Keratinocyte (primary cell): ENCODE measurements around the gene IRF6. TPM values are rescaled to one million over a fixed set of nuclear protein-coding genes. Genes with fewer than 3 reads are reported as not detected.

Experiments used
- DNase-seq: peaks from one replicate; pipeline ENCODE4 v3.0.0-alpha.2; 2011; ENCODE audit warnings: low read depth, missing footprints, low spot score
- FAIRE-seq: peaks from 2 replicates; lab custom pipeline; 2011; peaks lifted over from hg19 to GRCh38; lab: Jason Lieb, UNC
- H2AFZ ChIP-seq: 2 replicates; pipeline ENCODE4 v1.6.0; 2012; ENCODE audit warnings: low read length, control low read depth, inconsistent platforms; ENCODE audit not compliant: control insufficient read depth
- H3K27ac ChIP-seq: 2 replicates; pipeline ENCODE4 v1.5.1; 2011; ENCODE audit warnings: low read length; ENCODE audit not compliant: control insufficient read depth, insufficient read depth
- H3K27me3 ChIP-seq: 3 replicates; pipeline ENCODE4 v1.6.0; 2011; ENCODE audit warnings: low read length; ENCODE audit not compliant: control insufficient read depth, insufficient read depth; ENCODE audit errors: extremely low read depth
- H3K36me3 ChIP-seq, 2 experiments: 2 replicates in 1 of 2; 3 replicates in 1 of 2; pipeline ENCODE4 v1.5.1; 2011; ENCODE audit warnings: low read length in 2 of 2, mild to moderate bottlenecking in 1 of 2; ENCODE audit not compliant: control insufficient read depth in 2 of 2, insufficient read depth in 2 of 2; ENCODE audit errors: extremely low read depth in 1 of 2
- H3K4me1 ChIP-seq: 3 replicates; pipeline ENCODE4 v1.5.1; 2011; ENCODE audit warnings: low read length; ENCODE audit not compliant: control insufficient read depth, insufficient read depth; ENCODE audit errors: extremely low read depth
- H3K4me2 ChIP-seq: 3 replicates; pipeline ENCODE4 v1.6.0; 2011; ENCODE audit warnings: low read depth, low read length; ENCODE audit not compliant: control insufficient read depth, insufficient read depth; ENCODE audit errors: extremely low read depth
- H3K4me3 ChIP-seq, 3 experiments: fragments of 200-600 bp in 1 of 3; sonication (generic) in 1 of 3; 2 replicates in 2 of 3; 3 replicates in 1 of 3; pipeline ENCODE4 v1.5.1; 2011 to 2016; ENCODE audit warnings: low read length in 3 of 3, mild to moderate bottlenecking in 3 of 3, control low read depth in 2 of 3, inconsistent platforms in 1 of 3, low read depth in 1 of 3, mixed read lengths in 1 of 3, mixed run types in 1 of 3, moderate library complexity in 1 of 3; ENCODE audit not compliant: control insufficient read depth in 2 of 3, insufficient read depth in 2 of 3; ENCODE audit errors: extremely low read depth in 1 of 3
- H3K79me2 ChIP-seq: 2 replicates; pipeline ENCODE4 v1.6.0; 2012; ENCODE audit warnings: low read length; ENCODE audit not compliant: control insufficient read depth, insufficient read depth
- H3K9ac ChIP-seq: 3 replicates; pipeline ENCODE4 v1.6.0; 2011; ENCODE audit warnings: low read length; ENCODE audit not compliant: control insufficient read depth, insufficient read depth; ENCODE audit errors: extremely low read depth
- H3K9me1 ChIP-seq: 3 replicates; pipeline ENCODE4 v1.6.0; 2011; ENCODE audit warnings: low read length; ENCODE audit not compliant: control insufficient read depth, insufficient read depth; ENCODE audit errors: extremely low read depth
- H3K9me3 ChIP-seq: 2 replicates; pipeline ENCODE4 v1.5.1; 2012; ENCODE audit warnings: low read depth, low read length; ENCODE audit not compliant: control insufficient read depth
- H4K20me1 ChIP-seq: 3 replicates; pipeline ENCODE4 v1.6.0; 2011; ENCODE audit warnings: low read length; ENCODE audit not compliant: control insufficient read depth, insufficient read depth; ENCODE audit errors: extremely low read depth
- EZH2 ChIP-seq: IDR thresholded peaks from one replicate; pipeline ENCODE4 v1.6.1; 2012; ENCODE audit warnings: inconsistent platforms, mild to moderate bottlenecking, low read length, moderate library complexity
- dilution Hi-C: fragments of 300-500 bp; cut with MboI; formaldehyde crosslinking; loops from one replicate; pipeline ENCODE4 v1.7.0; 2020; ENCODE audit warnings: low sequenced_read_pairs; ENCODE audit not compliant: extremely low pct_ligation_motif_present
- polyA plus RNA-seq, 5 experiments: library from polyadenylated mRNA; depleted of rRNA in 3 of 5; stranded (reverse) in 3 of 5; stranded (forward) in 1 of 5; unstranded in 1 of 5; fragments of >200 nt; gene quantifications; 1 replicate in 1 of 5; 2 replicates in 3 of 5; 3 replicates in 1 of 5; pipeline versions ENCODE4 v1.2.1 to v1.2.3, GENCODE V29; 2011 to 2012; ENCODE audit warnings: missing spikeins in 2 of 5, low read depth in 1 of 5, low replicate concordance in 1 of 5
- TF ChIP-seq, protein P1 (sequence below), 3 experiments: IDR thresholded peaks in 1 of 3; conservative IDR thresholded peaks in 1 of 3; optimal IDR thresholded peaks in 1 of 3; 2 replicates in 2 of 3; 3 replicates in 1 of 3; pipeline versions ENCODE3 to v1.5.1; 2011; ENCODE audit warnings: low read length in 3 of 3, mild to moderate bottlenecking in 3 of 3, moderate library complexity in 2 of 3, control low read depth in 1 of 3, inconsistent platforms in 1 of 3; ENCODE audit not compliant: insufficient read depth in 2 of 3; ENCODE audit errors: extremely low read depth in 1 of 3

IRF6 gene
- polyA plus RNA-seq, 1 donor (not counting 4 experiments of a cell fraction or from before 2014, with no cell fraction given), result 476 TPM

DNA sequence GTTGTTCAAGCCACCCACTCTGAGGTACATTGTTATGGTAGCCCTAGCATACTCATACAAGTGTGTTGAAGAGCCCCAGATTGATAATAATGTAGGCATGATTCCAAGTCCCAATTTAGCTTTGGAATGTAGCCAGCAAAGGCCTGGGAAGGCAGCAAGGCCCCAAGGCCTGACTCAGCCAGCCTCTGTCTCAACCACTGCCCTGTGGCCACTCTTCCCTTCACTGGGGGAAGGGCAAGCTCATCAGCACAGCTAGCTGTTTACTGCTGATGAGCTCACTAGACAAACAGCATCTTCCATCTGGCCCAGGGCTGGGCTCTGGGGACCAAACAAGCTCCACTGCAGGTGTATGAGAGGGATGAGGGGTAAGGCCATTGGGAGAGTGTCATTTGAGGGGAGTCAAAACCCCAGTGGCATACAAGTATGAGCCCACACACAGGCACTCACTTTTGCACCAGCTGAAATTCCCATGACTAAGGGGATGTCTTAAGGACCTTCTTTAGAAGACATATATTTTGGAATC lies 2.2 kb upstream of the IRF6 start:
- dilution Hi-C loops, result no loop called here
- Histone ChIP-seq H3K36me3 (peaks cover 6 to 9% of the 10 kb centered on the region in 2 experiments), H3K9me1 (no peaks in the 10 kb centered on the region), H3K9ac (peak overlapping the region; percentile 100), H2AFZ (no peak overlapping the region), H3K27ac (peak overlapping the region; percentile 99), H4K20me1 (peaks cover 19% of the 10 kb centered on the region), H3K4me3 (no peak overlapping the region), H3K27me3 (no peaks in the 10 kb centered on the region), H3K4me2 (peak overlapping the region; percentile 97), H3K9me3 (no peaks in the 10 kb centered on the region), H3K4me1 (peaks cover 47% of the 10 kb centered on the region), H3K79me2 (peaks cover 43% of the 10 kb centered on the region)
- TF ChIP-seq, protein P1, sequence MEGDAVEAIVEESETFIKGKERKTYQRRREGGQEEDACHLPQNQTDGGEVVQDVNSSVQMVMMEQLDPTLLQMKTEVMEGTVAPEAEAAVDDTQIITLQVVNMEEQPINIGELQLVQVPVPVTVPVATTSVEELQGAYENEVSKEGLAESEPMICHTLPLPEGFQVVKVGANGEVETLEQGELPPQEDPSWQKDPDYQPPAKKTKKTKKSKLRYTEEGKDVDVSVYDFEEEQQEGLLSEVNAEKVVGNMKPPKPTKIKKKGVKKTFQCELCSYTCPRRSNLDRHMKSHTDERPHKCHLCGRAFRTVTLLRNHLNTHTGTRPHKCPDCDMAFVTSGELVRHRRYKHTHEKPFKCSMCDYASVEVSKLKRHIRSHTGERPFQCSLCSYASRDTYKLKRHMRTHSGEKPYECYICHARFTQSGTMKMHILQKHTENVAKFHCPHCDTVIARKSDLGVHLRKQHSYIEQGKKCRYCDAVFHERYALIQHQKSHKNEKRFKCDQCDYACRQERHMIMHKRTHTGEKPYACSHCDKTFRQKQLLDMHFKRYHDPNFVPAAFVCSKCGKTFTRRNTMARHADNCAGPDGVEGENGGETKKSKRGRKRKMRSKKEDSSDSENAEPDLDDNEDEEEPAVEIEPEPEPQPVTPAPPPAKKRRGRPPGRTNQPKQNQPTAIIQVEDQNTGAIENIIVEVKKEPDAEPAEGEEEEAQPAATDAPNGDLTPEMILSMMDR (optimal IDR thresholded peaks at IDR 0.05 in 1 of 3, IDR thresholded peaks at IDR 0.05 in 1 of 3, conservative IDR thresholded peaks at IDR 0.05 in 1 of 3; ENCODE audit: extremely low read depth in 1 of 3, insufficient read depth in 2 of 3, low read length in 3 of 3), result no peak
- no peak for TF ChIP-seq EZH2
- FAIRE-seq (peak; percentile 92), DNase-seq (no peak)

DNA sequence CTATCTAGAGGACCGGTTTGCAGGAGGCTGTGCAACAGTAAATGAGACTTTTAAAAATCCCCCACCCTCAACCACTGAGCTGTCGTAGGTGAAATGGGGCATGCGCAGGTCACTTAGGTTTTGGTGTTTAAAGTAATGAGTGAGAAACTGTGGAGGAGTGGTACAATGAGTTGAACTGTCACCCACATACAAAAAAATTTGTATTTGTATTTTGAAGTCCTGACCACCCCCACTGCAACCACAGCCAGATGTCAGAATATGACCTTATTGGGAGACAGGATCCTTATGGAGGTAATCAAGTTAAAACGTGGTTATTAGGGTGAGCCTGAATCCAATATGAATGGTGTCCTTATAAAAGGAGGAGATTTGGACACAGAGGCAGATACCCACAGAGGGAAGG lies 1.6 kb upstream of the IRF6 start:
- dilution Hi-C loops, result no loop called here
- peak overlapping the region; percentile 74 to 81 (median 80) for H3K4me3 ChIP-seq
- no peak for DNase-seq

More for the DNA sequence above, 1.6 kb upstream of the IRF6 start:
- Histone ChIP-seq H3K36me3 (peaks cover 8 to 14% of the 10 kb centered on the region in 2 experiments), H3K4me1 (peaks cover 53% of the 10 kb centered on the region), H2AFZ (no peak overlapping the region), H4K20me1 (peaks cover 25% of the 10 kb centered on the region), H3K27ac (peak overlapping the region; percentile 99), H3K9ac (peak overlapping the region; percentile 100), H3K9me3 (no peaks in the 10 kb centered on the region), H3K4me2 (peak overlapping the region; percentile 97), H3K79me2 (peaks cover 49% of the 10 kb centered on the region), H3K9me1 (no peaks in the 10 kb centered on the region), H3K27me3 (no peaks in the 10 kb centered on the region)
- no peak for FAIRE-seq
- TF ChIP-seq, protein P1 (optimal IDR thresholded peaks at IDR 0.05 in 1 of 3, IDR thresholded peaks at IDR 0.05 in 1 of 3, conservative IDR thresholded peaks at IDR 0.05 in 1 of 3; ENCODE audit: extremely low read depth in 1 of 3, insufficient read depth in 2 of 3, low read length in 3 of 3), result no peak
- no peak for TF ChIP-seq EZH2
